A673 (cell line): ENCODE measurements around the gene SEMA5A. TPM values are rescaled to one million over a fixed set of nuclear protein-coding genes. Genes with fewer than 3 reads are reported as not detected.

ENCODE experiments used
- BruUV-seq: library from RNA; stranded (reverse); fragments of 400-500 nt; replicated peaks from 2 replicates; lab custom pipeline; 2021; lab: Mats Ljungman, UMichigan
- CTCF ChIA-PET: fragments of 300-600 bp; sonication (Branson Sonifier 250); formaldehyde crosslinking; loops from one replicate; lab custom pipeline; 2022; ENCODE audit warnings: antibody characterized with exemption; lab: Charles Lee
- POLR2A ChIA-PET: fragments of 300-600 bp; sonication (Branson Sonifier 250); formaldehyde crosslinking; loops from one replicate; lab custom pipeline; 2022; ENCODE audit warnings: antibody characterized with exemption; ENCODE audit not compliant: low non-redundant PET; lab: Charles Lee
- DNase-seq: peaks from one replicate; pipeline ENCODE4 v3.0.0-alpha.2; 2015; ENCODE audit warnings: low spot score
- H3K27ac ChIP-seq: fragments of 200-600 bp; sonication (generic); 2 replicates; pipeline ENCODE4 v1.5.1; 2016; ENCODE audit warnings: mixed run types, low read depth, mild to moderate bottlenecking, mixed read lengths, antibody characterized with exemption, low read length; ENCODE audit not compliant: poor library complexity, severe bottlenecking
- H3K27me3 ChIP-seq: fragments of 200-600 bp; sonication (generic); replicated peaks from 2 replicates; pipeline ENCODE4 v1.6.1; 2017; ENCODE audit warnings: mixed run types, low read depth, mild to moderate bottlenecking, mixed read lengths, antibody characterized with exemption, low read length; ENCODE audit not compliant: insufficient read depth, poor library complexity
- H3K36me3 ChIP-seq: fragments of 200-600 bp; sonication (generic); 2 replicates; pipeline ENCODE4 v1.6.1; 2016; ENCODE audit warnings: mixed run types, mild to moderate bottlenecking, mixed read lengths, antibody characterized with exemption, low read length; ENCODE audit not compliant: insufficient read depth, poor library complexity, severe bottlenecking
- H3K4me1 ChIP-seq: fragments of 200-600 bp; sonication (generic); 2 replicates; pipeline ENCODE4 v1.6.1; 2017; ENCODE audit warnings: mixed run types, mild to moderate bottlenecking, mixed read lengths, antibody characterized with exemption, low read length; ENCODE audit not compliant: insufficient read depth, poor library complexity, severe bottlenecking
- H3K4me3 ChIP-seq: fragments of 200-600 bp; sonication (generic); 2 replicates; pipeline ENCODE4 v1.5.1; 2016; ENCODE audit warnings: low read depth, mixed run types, mild to moderate bottlenecking, mixed read lengths, low read length; ENCODE audit not compliant: poor library complexity, severe bottlenecking
- H3K9me3 ChIP-seq: fragments of 200-600 bp; sonication (generic); 2 replicates; pipeline ENCODE4 v1.6.1; 2016; ENCODE audit warnings: mixed run types, low read depth, mild to moderate bottlenecking, mixed read lengths, antibody characterized with exemption, low read length; ENCODE audit not compliant: poor library complexity, severe bottlenecking
- EZH2 ChIP-seq: fragments of 200-600 bp; sonication (generic); IDR thresholded peaks from 2 replicates; pipeline ENCODE4 v1.6.1; 2017; ENCODE audit warnings: borderline replicate concordance, low read depth, mild to moderate bottlenecking, mixed read lengths, antibody characterized with exemption, low read length; ENCODE audit not compliant: poor library complexity, severe bottlenecking
- intact Hi-C: fragments of 100-400 bp; cut with micrococcal nuclease; formaldehyde crosslinking; loops from one replicate; pipeline ENCODE4 v1.10.0; 2022; ENCODE audit not compliant: unreplicated experiment
- total RNA-seq: library from RNA; stranded (reverse); gene quantifications from 2 replicates; pipeline ENCODE4 v1.2.3, GENCODE V29; 2021
- TF ChIP-seq, protein P1 (sequence below): fragments of 300-800, 200-600 bp; sonication (generic); conservative IDR thresholded peaks from 2 replicates; pipeline ENCODE4 v1.5.1; 2017; ENCODE audit warnings: low read depth, mild to moderate bottlenecking, antibody characterized with exemption, low read length, moderate library complexity, mixed read lengths

The SEMA5A gene
- total RNA-seq, 1 experiment from 2014 or later, result 0.17 TPM

DNA sequence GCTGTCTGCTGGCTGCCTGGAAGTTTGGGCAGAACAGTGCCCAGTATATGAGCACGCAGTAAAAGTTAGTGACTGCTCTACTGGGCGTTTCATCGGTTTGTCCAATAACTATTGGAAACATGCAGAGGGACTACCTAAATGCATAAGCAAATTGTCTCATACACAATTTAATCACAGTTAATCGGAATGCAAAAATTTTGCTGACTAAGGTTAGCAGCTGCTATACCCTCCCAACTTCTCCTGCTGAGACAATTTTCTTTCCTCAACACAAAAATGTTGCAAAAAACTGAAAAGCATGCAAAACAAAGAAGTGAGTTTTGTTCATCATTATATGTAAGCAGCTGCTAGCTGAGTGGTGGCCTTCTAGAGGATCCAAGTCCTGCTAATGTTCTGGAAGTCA lies 327.5 kb downstream of the SEMA5A start:
- Histone ChIP-seq H3K36me3 (no peaks in the 10 kb centered on the region), H3K9me3 (no peaks in the 10 kb centered on the region), H3K4me1 (no peaks in the 10 kb centered on the region), H3K27me3 (no peaks in the 10 kb centered on the region), H3K27ac (no peak overlapping the region), H3K4me3 (no peak overlapping the region)
- POLR2A ChIA-PET, result interaction anchor here (0.6 kb wide), 1 partner anchor 1278 kb away, joined by 8 read pairs; no protein-coding TSS in a partner anchor
- CTCF ChIA-PET, result no interaction called here
- DNase-seq, result no peak
- TF ChIP-seq, protein P1, sequence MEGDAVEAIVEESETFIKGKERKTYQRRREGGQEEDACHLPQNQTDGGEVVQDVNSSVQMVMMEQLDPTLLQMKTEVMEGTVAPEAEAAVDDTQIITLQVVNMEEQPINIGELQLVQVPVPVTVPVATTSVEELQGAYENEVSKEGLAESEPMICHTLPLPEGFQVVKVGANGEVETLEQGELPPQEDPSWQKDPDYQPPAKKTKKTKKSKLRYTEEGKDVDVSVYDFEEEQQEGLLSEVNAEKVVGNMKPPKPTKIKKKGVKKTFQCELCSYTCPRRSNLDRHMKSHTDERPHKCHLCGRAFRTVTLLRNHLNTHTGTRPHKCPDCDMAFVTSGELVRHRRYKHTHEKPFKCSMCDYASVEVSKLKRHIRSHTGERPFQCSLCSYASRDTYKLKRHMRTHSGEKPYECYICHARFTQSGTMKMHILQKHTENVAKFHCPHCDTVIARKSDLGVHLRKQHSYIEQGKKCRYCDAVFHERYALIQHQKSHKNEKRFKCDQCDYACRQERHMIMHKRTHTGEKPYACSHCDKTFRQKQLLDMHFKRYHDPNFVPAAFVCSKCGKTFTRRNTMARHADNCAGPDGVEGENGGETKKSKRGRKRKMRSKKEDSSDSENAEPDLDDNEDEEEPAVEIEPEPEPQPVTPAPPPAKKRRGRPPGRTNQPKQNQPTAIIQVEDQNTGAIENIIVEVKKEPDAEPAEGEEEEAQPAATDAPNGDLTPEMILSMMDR, result no peak
- no peak for TF ChIP-seq EZH2
- intact Hi-C loops, result no loop called here
- no TSS peak for BruUV-seq

GRCh38 chr5:9212605-9213004 lies 333.3 kb downstream of the SEMA5A start:
- BruUV-seq, result no TSS peak
- no peaks in the 10 kb centered on the region for H3K4me1 ChIP-seq
- H3K27me3 ChIP-seq, result no peaks in the 10 kb centered on the region
- H3K4me3 ChIP-seq, result no peak overlapping the region
- no peak overlapping the region for H3K27ac ChIP-seq
- ChIA-PET CTCF (no interaction called here), POLR2A (no interaction called here)
- no peaks in the 10 kb centered on the region for H3K36me3 ChIP-seq
- no peak for DNase-seq
- intact Hi-C loops, result no loop called here
- H3K9me3 ChIP-seq, result no peaks in the 10 kb centered on the region
- no peak for TF ChIP-seq EZH2
- TF ChIP-seq, protein P1, result no peak

DNA sequence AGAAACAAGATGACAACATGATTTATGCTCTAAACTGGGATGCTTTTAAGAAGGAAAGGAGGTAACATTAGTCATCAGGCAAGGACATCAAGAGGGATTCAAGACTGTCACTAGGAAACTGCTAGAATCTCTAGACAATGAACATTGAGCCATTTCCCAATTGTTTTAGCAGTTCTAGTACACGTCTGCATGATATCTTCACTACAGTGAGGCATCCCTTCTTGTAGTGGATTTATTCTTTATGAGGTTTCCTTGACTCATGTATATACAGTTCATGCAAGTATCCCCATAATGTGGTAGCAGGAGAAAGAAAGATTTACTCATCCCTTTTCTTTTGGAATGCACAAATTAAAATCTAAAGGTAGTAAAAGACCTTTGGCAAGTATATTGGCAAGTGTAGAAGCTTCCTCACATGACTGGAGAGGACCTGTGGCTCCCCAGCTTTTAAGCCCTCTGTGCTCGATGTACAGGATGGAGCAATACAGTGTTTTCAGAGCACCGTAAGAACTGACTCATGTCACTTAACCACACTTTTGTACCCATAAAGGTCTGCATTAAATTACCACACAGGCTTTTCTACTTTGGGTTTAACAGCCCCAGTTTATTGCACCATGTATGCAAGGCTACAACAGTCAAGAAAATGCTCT lies 335.9 kb downstream of the SEMA5A start:
- Histone ChIP-seq H3K27me3 (no peaks in the 10 kb centered on the region), H3K9me3 (no peaks in the 10 kb centered on the region), H3K4me1 (no peaks in the 10 kb centered on the region), H3K27ac (no peak overlapping the region), H3K36me3 (no peaks in the 10 kb centered on the region), H3K4me3 (no peak overlapping the region)
- BruUV-seq, result no TSS peak
- POLR2A ChIA-PET, result no interaction called here
- TF ChIP-seq, protein P1, result no peak
- TF ChIP-seq EZH2, result no peak
- no peak for DNase-seq
- intact Hi-C loops, result loop anchor here (10.0 kb wide), 1 partner anchor 455 kb away; no protein-coding TSS in a partner anchor
- CTCF ChIA-PET, result no interaction called here
